Frontal cortex (tissue), 4 donors: ENCODE measurements around the gene GTF3A. TPM values are rescaled to one million over a fixed set of nuclear protein-coding genes. Genes with fewer than 3 reads are reported as not detected.
A peak's percentile ranks its signal among the peaks of the same experiment; 100 is the strongest.
"Not testable (repeated sequence)": the region's sequence is repeated elsewhere in the genome, so short reads cannot be mapped to it uniquely, and the experiment has no call there.

ENCODE experiments used
- DNase-seq, 2 donors: peaks; one replicate each; pipeline ENCODE4 v3.0.0; 2012; ENCODE audit warnings: low spot score in 2 of 2
- FAIRE-seq: peaks from 2 replicates; lab custom pipeline; 2012; peaks lifted over from hg19 to GRCh38; lab: Jason Lieb, UNC
- total RNA-seq: library from RNA; depleted of rRNA; stranded (reverse); fragments of >200 nt; gene quantifications from one replicate; pipeline ENCODE4 v1.2.3, GENCODE V29; 2014
- donor health status: control.
- donor health status: control.
- donor health status: control.

GTF3A gene
- total RNA-seq, result 94.6 TPM

DNA sequence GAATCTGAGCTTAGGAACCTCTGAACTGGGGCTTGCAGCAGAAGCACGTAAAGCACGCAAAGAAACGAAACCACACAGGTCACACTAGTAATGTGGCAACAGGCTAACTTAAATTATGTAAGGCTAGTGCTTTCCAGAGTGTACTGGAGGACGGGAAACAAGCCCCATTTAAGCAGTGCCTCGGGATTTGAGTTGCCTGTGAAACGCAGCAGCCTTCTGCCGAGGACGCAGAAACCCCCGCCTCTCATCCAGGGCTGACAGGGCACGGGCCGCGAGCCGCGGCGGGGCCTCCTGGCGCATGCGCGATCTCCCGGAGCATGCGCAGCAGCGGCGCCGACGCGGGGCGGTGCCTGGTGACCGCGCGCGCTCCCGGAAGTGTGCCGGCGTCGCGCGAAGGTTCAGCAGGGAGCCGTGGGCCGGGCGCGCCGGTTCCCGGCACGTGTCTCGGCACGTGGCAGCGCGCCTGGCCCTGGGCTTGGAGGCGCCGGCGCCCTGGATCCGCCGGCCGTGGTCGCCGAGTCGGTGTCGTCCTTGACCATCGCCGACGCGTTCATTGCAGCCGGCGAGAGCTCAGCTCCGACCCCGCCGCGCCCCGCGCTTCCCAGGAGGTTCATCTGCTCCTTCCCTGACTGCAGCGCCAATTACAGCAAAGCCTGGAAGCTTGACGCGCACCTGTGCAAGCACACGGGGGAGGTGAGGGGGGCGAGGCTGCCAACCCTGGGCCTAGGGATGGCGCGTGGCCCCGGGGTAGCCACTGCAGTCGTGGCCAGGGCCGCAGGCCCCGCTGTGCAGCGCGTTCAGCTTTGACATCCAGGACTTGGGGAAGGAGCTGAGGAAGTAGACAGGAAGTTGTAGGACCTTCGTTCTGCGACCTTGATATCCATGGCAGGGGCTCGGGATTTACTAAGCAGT, at the start of gene GTF3A:
Gene GTF3A, plus strand, starts transcription at position 374 of the 912 bp plus-strand sequence.
- peak; percentile 94 to 96 for DNase-seq
- no peak for FAIRE-seq

DNA sequence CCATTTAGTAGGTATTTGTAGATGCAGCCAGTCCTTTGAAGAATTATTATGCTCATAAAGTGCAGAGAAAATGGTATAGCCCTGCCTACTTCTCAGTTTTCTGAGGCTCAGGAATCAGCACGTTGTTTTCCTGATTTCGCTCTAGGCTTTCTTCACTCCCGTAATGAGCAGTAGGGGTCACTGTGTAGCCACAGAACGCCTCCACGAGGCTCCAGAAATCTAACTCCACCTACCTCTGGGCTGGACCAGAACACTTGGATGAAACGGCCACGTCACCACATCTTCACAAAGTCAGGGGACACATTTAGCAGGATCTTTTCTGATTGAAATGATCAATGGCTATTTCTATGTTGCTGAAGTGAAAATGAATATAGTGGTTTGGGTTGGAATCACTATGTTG, 49.8 kb upstream of the GTF3A start:
- DNase-seq (peak; percentile 56 to 80), FAIRE-seq (peak; percentile 24)

DNA sequence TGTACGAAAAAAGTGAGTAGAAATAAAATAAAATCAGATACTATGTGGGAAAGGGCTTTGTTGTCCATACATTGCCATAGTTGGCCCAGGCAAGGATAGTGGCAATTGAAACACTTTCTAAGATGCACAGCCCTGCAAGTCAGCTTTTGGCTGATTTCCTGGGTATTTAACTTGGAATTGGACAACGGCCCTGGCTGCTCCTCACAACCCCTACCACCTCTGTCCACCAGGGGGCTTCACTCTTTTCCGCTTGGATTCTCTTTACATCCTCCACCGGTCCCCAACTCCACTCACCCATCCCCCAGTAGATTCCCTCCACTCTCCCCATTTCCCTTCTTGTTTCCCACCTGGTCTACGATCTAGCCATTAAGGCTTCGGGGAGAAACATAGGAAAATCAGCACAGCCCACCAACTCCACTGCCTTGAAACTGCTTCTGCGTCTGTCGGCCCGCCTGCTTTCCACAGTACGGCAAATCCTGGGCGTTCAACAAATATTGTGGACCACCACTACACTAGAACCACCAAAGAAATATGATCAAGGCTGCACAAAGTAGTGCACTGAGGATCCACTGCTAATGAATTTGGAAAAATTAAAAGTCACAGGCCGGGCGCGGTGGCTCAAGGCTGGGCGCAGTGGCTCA, 48.6 kb upstream of the GTF3A start:
- FAIRE-seq (no peak), DNase-seq (peak; percentile 39 to 62)

DNA sequence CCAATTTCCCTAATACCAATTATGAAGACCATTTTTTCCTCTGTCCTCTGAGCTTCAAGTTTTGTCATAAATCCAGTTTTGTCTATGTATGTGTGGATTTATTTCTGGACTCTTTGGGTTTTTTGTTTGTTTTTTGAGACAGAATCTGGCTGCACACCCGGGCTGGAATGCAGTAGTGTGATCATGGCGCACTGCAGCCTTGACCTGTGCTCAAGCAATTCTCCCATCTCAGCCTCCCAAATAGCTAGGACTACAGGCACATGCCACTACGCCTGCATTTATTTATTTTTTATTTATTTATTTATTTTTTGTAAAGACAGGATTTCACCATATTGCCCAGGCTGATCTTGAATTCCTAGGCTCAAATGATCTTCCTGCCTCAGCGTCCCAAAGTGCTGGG, 45.3 kb upstream of the GTF3A start:
- no peak for DNase-seq
- FAIRE-seq, result no peak

DNA sequence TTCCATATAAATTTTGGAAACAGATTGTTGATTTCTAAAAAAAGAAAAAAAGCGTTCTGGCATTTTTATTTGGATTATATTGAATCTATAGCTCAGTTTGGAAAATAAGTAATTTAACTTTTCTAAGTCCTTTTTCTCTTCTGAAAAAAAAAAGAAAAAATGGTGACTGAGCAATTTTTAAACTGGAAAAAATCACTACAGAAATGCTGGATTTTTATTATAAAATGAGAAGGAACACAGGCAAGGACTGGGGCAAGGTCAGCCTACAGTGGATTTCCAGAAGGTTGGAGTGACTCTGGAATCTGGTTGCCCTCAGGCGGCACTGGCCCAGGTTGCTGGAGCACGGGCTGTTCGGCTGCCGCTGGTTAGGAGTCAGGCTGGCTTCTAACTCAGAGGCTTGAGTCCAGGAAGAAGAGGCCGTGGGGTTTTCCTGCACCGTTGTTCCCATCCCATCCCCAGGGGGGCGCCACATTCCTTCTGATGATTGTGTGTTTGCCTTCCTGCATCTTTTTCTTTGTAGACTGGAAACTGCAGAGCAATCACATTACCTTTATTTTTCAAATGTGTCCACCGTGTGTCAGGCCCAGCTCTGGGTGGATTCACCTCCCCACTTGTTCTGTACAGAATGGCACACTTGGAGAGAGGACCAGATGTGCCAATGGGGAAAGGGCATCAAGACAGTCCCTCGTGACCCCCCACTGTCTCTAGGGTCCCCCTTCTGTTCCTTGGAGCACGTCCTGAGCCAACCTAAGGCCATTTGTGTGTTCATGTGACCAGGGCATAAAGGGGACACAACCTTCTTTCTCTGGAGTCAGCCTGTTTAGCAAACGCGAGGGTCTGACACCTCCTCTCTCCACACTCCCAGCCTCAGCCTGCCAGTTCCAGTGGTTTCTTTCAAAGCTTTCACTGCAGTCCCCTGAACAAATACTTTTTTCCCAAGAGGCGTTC, 44.5 kb upstream of the GTF3A start:
- no peak for FAIRE-seq
- DNase-seq, result peak in 1 of 2 donors; percentile 65

DNA sequence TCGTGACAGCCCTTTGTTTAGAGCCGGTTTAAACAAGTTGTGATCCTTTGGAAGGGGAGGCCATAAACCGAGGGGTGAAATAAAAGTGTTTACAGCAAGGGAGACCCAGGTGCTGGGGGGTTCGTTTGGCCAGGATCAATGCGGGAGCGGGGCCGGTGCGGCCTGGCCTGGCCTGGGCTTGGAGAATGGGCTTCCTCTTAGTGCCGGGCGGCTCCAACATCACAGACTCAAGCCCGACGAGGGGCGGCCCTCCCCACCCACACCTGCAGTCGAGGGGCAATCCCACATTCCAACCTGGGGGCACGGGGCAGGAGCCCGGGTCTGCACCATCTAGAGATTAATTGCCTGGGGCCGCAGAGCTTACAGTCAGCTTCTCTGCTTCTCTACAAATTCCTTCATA, 42.8 kb upstream of the GTF3A start:
- DNase-seq (no peak), FAIRE-seq (no peak)

DNA sequence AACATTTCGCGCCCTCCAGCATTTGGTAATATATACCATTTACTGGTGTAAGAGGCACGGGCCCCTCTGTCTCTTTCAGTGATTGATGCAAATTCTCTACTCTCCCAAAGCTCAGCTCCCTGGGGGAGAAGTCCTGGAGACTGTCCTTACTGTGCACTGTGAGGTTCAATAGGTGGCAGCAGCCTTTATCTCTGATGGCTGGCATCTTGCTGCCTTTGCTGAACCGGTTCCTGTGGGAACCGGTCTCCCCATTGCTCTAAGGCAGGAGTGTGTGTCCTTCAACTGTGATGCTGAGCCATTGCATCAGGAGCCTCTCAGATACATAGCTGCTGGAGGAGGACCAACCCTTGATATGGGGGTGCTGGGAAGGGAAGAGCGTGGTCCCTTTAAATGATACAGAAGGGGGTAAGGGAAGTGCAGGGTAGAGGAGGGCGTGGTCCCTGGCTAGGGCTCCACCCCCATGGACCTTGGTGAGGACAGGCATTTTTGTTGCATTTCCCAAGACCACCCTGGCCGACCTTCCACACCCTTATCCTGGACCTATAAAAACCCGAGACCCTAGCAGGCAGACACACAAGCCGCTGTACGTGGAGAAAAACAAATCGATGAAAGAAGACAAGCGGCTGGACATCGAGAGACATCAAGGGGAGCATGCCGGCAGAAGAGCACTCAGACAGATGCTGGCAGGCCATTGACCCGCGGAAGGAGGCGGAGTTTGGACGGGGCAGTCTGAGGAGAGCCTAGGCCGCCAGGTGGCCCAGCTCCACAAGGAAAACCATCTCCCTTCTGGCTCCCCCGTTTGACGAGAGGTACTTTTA, 41.1 kb upstream of the GTF3A start:
- no peak for DNase-seq
- FAIRE-seq, result no peak

DNA sequence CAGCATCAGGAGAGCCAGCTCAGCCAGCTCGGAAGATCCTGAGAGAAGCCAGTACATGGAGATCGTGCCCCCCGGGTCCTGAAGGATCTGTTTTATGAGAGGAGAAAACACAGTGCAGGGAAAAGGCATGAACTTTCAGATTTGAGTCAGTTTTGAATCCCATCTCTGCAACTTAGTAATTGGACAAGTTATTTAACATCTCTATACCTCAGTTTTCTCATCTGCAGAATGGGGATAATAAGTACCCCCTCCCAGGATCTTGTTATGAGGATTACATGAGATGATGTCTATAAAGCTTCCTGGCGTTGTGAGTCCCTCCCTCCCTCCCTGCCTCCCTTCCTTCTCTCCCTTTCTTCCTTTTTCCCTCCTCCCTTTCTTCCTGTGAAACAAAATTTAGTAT, 40.1 kb upstream of the GTF3A start:
- DNase-seq (no peak), FAIRE-seq (no peak)

DNA sequence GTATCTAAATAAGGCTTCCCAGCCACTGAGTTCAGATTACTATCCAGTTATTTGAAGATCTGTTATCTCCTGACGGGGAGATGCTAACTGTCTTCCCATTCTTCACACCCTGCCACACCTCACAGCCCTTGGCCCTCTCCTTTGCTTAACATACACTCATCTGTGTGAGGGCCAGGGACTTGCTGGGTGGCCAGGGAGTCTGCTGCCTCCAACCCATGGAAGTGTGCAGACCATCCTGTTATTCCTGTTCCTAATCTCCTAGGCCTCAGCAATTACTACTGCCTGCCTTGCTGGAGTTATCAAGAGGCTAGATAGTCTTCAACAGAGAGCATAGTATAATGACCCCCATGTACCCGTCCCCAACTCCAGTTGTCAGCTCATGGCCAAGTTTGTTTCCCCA, 36.2 kb upstream of the GTF3A start:
- DNase-seq (no peak), FAIRE-seq (no peak)

DNA sequence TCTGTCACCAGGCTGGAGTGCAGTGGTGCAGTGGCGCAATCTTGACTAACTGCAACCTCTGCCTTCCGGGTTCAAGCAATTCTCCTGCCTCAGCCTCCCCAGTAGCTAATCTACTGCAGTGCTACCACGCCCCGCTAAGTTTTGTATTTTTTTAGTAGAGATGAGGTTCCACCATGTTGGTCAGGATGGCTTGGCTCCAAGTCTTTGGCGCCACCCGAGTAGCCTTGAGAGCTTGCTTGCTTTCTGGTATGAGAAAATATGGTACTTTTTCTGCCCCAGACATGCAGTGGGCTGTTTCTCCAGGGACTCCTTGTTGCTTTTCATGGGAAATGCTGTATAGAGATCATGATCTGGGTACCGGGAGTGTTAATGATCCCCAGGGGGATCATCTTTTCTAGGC, 34.5 kb upstream of the GTF3A start:
- DNase-seq (no peak), FAIRE-seq (no peak)

DNA sequence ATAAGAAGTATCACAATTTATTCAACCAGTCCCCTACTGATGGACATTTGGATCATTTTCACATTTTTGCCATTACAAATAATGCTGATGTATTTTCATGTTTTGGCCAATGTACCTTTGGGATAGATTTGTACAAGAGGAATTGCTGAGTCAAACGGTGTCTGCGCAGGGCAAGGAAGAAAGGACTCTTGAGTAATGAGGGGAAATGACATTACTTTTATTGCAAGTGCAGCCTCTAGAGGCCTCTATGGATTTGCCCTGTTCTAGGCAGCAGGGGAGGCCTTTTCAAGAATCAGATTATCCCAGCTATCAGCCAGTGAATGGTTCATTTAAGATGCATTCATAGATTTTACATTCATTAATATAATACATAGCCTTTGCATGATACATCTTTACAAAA, 32.9 kb upstream of the GTF3A start:
- DNase-seq (no peak), FAIRE-seq (no peak)

DNA sequence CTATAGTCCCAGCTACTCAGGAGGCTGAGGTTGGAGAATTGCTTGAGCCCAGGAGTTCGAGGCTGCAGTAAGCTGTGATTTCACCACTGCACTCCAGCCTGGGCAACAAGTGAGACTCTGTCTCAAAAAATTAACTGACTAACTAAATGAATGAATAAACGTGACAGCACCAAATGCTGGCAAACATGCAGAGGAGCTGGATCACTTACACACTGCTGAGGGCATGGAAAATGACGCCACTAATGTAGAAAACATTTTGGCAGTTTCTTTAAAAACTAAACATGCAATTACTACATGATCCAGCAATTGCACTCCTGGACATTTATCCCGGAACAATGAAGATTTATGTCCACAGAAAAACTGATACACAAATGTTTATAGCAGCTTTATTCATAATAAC, 31.3 kb upstream of the GTF3A start:
- no peak for FAIRE-seq

DNA sequence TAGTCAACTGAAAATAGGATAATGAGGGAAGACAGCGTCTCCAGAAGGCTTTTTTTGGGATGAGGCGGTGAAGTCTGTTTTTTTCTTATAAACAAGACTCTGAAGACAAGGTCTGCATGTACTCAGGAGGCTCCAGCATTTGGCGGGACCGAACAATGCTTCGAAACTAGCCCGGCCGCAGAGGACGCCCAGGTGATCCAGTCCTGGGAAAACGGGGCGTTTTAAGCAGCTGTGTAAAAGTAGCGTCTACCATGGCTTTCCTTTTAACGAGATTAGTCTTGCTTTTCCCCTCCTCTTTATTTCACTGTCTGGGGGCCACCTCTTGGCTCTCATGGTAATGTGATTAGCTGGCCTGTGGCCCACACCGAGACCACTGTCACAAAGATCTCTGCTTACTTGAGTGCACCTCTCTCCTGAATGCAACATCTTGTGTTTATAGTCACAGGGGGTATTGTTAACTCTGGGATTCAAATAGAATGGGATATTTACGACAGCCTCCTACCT, 29.4 kb upstream of the GTF3A start:
- DNase-seq (no peak), FAIRE-seq (no peak)

More for the DNA sequence above, 31.3 kb upstream of the GTF3A start:
- no peak for DNase-seq

DNA sequence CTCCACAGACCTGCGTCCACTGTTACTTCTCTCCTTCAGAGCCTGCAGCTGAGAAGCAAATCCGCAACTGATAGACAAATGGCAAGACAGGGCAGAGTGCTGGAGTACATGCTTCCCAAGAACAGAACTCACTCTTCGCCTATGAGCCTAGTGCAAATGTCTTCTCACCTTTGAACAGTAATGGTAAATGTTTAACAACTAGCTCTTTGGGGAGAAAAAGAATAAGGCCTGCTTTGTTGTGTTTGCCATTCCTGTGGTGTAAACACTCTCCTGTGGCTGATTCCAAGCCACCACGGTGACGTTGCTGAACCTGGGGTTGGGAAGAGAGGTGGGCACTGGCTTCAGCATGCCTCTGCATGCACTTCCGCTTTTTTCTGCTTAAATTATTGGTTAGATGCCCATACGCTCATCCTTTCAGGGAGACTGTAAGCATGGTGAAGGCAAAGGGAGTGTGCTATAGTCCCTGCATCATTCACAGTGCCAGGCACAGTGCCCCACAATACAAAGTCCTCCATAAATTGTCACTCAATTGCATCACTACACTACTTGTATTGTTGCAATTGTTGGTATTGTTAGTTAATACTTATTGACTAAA, 28.1 kb upstream of the GTF3A start:
- no peak for FAIRE-seq
- no peak for DNase-seq

DNA sequence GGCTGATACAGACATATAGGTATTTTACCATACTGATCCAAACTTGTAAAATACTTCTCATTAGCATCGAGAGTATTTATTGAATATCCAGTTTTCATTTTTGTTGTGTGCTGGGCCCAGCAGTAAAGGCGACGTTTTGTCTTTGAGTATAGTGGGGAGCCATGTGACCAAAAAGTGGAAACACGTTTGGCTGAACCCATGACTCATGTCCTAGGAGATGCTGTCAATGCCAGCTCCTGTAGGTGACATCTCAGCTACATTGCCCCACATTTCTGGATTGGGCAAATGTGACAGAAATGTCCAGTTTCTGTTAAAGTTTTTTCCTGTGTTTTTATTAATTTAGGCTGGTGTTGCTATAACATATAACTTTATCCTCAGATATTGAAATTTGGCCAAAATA, 26.1 kb upstream of the GTF3A start:
- FAIRE-seq (no peak), DNase-seq (no peak)

DNA sequence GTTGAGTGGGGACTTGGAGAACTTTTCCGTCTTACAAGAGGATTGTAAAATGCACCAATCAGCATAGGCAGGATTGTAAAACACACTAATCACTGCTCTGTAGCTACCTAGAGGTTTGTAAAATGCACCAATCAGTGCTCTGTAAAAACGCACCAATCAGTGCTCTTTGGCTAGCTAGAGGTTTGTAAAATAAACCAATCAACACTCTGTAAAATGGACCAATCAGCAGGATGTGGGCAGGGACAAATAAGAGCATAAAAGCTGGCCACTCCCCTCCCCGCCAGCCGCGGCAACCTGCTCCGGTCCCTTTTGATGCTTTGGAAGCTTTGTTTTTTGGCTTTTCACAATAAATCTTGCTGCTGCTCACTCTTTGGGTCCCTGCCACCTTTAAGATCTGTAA, 24.0 kb upstream of the GTF3A start:
- FAIRE-seq, DNase-seq: not testable (repeated sequence)

DNA sequence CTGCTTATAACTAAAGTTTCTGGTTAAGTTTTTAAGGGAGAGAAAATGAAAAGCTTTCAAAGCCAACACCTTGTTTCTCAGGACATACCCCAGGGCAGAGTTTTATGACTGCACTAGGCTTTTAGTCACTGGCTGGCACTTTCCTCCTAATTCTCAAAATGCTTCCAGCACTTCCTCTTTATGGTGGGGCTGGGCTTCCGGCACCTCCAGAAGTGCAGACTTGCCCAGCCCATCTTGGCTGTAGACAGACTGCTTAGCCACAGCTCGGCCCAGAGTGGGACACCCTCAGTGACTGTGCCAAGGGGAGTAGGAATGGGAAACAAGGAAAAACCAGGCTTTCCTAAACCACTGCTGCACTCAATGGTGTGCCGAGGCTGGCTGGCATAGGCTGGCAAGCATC, 23.2 kb upstream of the GTF3A start:
- no peak for DNase-seq
- FAIRE-seq, result no peak

DNA sequence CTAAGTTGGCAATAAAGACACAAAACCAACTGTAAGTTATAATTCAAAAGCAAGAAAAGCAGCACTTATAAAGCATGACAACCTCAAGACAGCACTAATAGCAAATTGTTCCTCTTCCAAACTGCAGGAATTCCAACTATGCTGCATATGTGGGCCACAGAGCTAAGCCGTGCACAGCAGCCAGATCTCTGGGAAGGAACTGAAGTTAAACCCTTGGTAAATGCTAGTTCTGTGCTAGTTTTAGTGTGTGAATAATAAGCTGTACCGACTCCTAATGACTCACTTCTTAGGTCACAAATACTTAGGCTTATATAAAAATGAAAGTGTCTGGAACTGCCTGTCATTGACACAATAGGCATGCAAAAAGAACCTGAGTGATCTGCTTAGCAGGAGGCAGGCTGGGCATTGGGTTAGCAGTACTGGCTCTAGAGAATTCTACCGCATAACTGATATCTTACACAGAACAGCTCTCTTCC, 21.2 kb upstream of the GTF3A start:
- no peak for DNase-seq

More for the DNA sequence above, 21.2 kb upstream of the GTF3A start:
- no peak for FAIRE-seq
